Adrenal gland (tissue), 5 donors: Measurements from ENCODE around the gene MAEA.

Experiments used
- CTCF ChIP-seq, 6 experiments: fragments of 450-650 bp in 4 of 6; fragments of 200-600 bp in 2 of 6; sonication (generic) in 1 of 6; IDR thresholded peaks; 1 replicate in 5 of 6; 2 replicates in 1 of 6; pipeline versions ENCODE4 v1.5.1 to v1.8.0; 2016 to 2021; ENCODE audit warnings: antibody characterized with exemption in 6 of 6, mild to moderate bottlenecking in 2 of 6, moderate library complexity in 1 of 6
- POLR2A ChIP-seq, 2 donors: fragments of 450-650 bp; IDR thresholded peaks; one replicate each; pipeline ENCODE4 v1.6.1; 2017; ENCODE audit warnings: antibody characterized with exemption in 2 of 2, mild to moderate bottlenecking in 2 of 2, moderate library complexity in 1 of 2
- donor health status: DM: no; HTN: no; CAD: no.

DNA sequence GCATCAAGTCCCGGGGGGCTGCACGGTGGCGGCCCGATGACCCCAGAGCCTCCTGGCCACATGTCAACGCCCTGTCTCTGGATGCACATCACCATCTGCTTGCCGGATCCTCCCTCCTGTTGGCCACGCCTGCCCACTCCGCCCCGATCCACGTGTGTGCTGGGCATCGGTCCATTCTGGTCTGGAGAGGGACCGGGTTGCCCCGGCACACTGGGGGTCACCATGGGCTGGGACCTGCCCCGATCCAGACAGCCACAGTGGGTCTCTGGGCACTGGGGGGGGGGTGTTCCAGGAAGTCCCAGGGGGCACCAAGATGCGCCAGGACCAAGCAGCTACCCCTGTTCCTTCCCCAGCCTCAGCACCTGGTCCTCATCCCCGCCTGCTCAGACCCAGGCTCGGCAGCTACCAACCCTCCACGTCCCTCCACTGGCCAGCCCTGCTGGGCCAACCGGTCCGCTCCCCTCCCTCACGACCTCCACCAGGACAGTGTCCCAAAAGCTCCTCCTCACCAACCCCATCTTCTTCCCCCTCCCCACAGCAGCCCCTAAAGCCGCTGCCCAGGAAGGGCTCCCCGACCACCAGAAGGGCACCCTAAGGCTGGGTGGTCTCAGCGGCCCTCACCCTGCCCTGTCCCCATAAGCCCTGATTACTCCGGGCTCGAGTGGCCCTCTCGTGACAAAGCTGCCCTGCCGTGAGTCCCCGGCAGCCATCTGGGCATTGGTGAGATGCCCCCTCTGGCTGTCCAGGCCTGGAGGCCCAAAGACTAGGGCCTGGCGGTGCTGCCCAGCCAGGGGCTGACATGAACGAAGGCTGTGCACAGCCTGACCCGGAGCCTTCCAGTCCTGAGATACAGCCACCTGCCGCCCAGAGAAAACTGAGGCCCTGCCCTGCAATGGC is 45.4 kb upstream of the MAEA start:
- TF ChIP-seq CTCF (IDR thresholded peaks at IDR 0.05) (no peak), POLR2A (IDR thresholded peaks at IDR 0.05) (no peak)
